ENCODE results near the gene CLCN6. TPM values are rescaled to one million over a fixed set of nuclear protein-coding genes. Genes with fewer than 3 reads are reported as not detected.

Gene CLCN6
- total RNA-seq, 1 experiment from 2014 or later = 48.1 TPM

DNA sequence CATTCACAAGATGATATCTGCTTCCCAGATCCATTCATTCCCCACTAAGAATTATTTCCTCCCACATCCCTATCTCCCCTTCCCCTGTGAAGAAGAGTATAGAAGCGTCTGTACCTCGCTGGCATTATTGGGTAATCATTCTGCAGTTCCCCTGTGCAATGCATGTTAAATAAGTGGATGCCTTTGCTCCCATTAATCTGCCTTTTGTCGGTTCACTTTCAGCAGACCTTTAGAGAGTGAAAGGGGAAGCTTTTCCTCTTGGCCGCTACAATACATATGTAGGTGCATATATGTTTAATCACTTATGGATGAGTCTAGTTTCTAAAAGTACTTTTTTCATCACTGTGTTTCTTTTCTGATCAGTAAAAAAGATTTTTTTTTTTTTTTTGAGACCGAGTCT, 7.0 kb downstream of the CLCN6 start:
- Histone ChIP-seq H3K27ac (ENCODE audit: low read depth, low read length, poor library complexity, severe bottlenecking) (no peak overlapping the region), H3K36me3 (ENCODE audit: insufficient read depth, low read length, poor library complexity, severe bottlenecking) (peaks cover 76% of the 10 kb centered on the region), H3K27me3 (replicated peaks; ENCODE audit: insufficient read depth, low read depth, low read length, poor library complexity) (no peaks in the 10 kb centered on the region), H3K9me3 (ENCODE audit: low read depth, low read length, poor library complexity, severe bottlenecking) (no peaks in the 10 kb centered on the region), H3K4me1 (ENCODE audit: insufficient read depth, low read length, poor library complexity, severe bottlenecking) (peaks cover 5% of the 10 kb centered on the region), H3K4me3 (ENCODE audit: low read depth, low read length, poor library complexity, severe bottlenecking) (no peak overlapping the region)
- DNase-seq (ENCODE audit: low spot score) = no peak
- intact Hi-C loops (cut with micrococcal nuclease; ENCODE audit: unreplicated experiment) = no loop called here
- no TSS peak for BruUV-seq (replicated peaks)
- POLR2A ChIA-PET (ENCODE audit: low non-redundant PET) = no interaction called here
- TF ChIP-seq, protein P1, sequence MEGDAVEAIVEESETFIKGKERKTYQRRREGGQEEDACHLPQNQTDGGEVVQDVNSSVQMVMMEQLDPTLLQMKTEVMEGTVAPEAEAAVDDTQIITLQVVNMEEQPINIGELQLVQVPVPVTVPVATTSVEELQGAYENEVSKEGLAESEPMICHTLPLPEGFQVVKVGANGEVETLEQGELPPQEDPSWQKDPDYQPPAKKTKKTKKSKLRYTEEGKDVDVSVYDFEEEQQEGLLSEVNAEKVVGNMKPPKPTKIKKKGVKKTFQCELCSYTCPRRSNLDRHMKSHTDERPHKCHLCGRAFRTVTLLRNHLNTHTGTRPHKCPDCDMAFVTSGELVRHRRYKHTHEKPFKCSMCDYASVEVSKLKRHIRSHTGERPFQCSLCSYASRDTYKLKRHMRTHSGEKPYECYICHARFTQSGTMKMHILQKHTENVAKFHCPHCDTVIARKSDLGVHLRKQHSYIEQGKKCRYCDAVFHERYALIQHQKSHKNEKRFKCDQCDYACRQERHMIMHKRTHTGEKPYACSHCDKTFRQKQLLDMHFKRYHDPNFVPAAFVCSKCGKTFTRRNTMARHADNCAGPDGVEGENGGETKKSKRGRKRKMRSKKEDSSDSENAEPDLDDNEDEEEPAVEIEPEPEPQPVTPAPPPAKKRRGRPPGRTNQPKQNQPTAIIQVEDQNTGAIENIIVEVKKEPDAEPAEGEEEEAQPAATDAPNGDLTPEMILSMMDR (conservative IDR thresholded peaks at IDR 0.05; ENCODE audit: low read depth, low read length) = no peak
- no peak for TF ChIP-seq EZH2 (IDR thresholded peaks at IDR 0.05; ENCODE audit: borderline replicate concordance, low read depth, low read length, poor library complexity, severe bottlenecking)
- CTCF ChIA-PET = no interaction called here

- peaks cover 69% of the 10 kb centered on the region for H3K36me3 ChIP-seq (ENCODE audit: insufficient read depth, low read length, poor library complexity, severe bottlenecking)
- DNase-seq (ENCODE audit: low spot score) = no peak
- TF ChIP-seq, protein P1 (conservative IDR thresholded peaks at IDR 0.05; ENCODE audit: low read depth, low read length) = no peak
- no peak for TF ChIP-seq EZH2 (IDR thresholded peaks at IDR 0.05; ENCODE audit: borderline replicate concordance, low read depth, low read length, poor library complexity, severe bottlenecking)
- ChIA-PET POLR2A (ENCODE audit: low non-redundant PET) (no interaction called here), CTCF (no interaction called here)
- H3K4me1 ChIP-seq (ENCODE audit: insufficient read depth, low read length, poor library complexity, severe bottlenecking) = no peaks in the 10 kb centered on the region
- H3K27ac ChIP-seq (ENCODE audit: low read depth, low read length, poor library complexity, severe bottlenecking) = no peak overlapping the region
- intact Hi-C loops (cut with micrococcal nuclease; ENCODE audit: unreplicated experiment) = no loop called here
- no TSS peak for BruUV-seq (replicated peaks)
- H3K9me3 ChIP-seq (ENCODE audit: low read depth, low read length, poor library complexity, severe bottlenecking) = no peaks in the 10 kb centered on the region
- H3K4me3 ChIP-seq (ENCODE audit: low read depth, low read length, poor library complexity, severe bottlenecking) = no peak overlapping the region
- H3K27me3 ChIP-seq (replicated peaks; ENCODE audit: insufficient read depth, low read depth, low read length, poor library complexity) = no peaks in the 10 kb centered on the region
Observed at GRCh38 chr1:11817192-11817591, 11.2 kb downstream of the CLCN6 start.

DNA sequence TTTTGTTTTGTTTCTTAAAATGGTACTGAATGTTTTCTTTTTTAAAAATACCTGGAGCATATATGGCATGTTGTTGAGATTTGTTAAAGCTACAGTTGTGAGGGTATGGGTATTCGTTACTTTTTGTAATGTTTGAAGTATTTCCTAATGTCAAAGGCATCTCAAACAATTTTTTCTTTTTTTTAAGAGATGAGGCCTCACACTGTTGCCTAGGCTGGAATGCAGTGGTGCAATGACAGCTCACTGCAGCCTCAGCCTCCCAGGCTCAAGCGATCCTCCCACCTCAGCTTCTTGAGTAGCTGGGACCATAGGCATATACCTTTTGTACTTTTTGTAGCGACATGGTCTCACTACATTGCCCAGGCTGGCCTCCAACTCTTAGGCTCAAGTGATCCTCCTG, 16.1 kb downstream of the CLCN6 start:
- no peak overlapping the region for H3K27ac ChIP-seq (ENCODE audit: low read depth, low read length, poor library complexity, severe bottlenecking)
- no peak for DNase-seq (ENCODE audit: low spot score)
- no peak overlapping the region for H3K4me3 ChIP-seq (ENCODE audit: low read depth, low read length, poor library complexity, severe bottlenecking)
- H3K4me1 ChIP-seq (ENCODE audit: insufficient read depth, low read length, poor library complexity, severe bottlenecking) = no peaks in the 10 kb centered on the region
- no TSS peak for BruUV-seq (replicated peaks)
- CTCF ChIA-PET = no interaction called here
- TF ChIP-seq, protein P1 (conservative IDR thresholded peaks at IDR 0.05; ENCODE audit: low read depth, low read length) = no peak
- TF ChIP-seq EZH2 (IDR thresholded peaks at IDR 0.05; ENCODE audit: borderline replicate concordance, low read depth, low read length, poor library complexity, severe bottlenecking) = no peak
- no peaks in the 10 kb centered on the region for H3K9me3 ChIP-seq (ENCODE audit: low read depth, low read length, poor library complexity, severe bottlenecking)
- no peaks in the 10 kb centered on the region for H3K27me3 ChIP-seq (replicated peaks; ENCODE audit: insufficient read depth, low read depth, low read length, poor library complexity)
- POLR2A ChIA-PET (ENCODE audit: low non-redundant PET) = interaction anchor here (0.7 kb wide), 1 partner anchor 255 kb away, joined by 4 read pairs; no protein-coding TSS in a partner anchor
- H3K36me3 ChIP-seq (ENCODE audit: insufficient read depth, low read length, poor library complexity, severe bottlenecking) = peaks cover 79% of the 10 kb centered on the region
- intact Hi-C loops (cut with micrococcal nuclease; ENCODE audit: unreplicated experiment) = no loop called here

Data from A673 (cell line).